ENCODE results near the gene AUTS2. TPM values are rescaled to one million over a fixed set of nuclear protein-coding genes. Genes with fewer than 3 reads are reported as not detected.

AUTS2 gene
- total RNA-seq, 1 donor from 2014 or later: 2.1 TPM

DNA sequence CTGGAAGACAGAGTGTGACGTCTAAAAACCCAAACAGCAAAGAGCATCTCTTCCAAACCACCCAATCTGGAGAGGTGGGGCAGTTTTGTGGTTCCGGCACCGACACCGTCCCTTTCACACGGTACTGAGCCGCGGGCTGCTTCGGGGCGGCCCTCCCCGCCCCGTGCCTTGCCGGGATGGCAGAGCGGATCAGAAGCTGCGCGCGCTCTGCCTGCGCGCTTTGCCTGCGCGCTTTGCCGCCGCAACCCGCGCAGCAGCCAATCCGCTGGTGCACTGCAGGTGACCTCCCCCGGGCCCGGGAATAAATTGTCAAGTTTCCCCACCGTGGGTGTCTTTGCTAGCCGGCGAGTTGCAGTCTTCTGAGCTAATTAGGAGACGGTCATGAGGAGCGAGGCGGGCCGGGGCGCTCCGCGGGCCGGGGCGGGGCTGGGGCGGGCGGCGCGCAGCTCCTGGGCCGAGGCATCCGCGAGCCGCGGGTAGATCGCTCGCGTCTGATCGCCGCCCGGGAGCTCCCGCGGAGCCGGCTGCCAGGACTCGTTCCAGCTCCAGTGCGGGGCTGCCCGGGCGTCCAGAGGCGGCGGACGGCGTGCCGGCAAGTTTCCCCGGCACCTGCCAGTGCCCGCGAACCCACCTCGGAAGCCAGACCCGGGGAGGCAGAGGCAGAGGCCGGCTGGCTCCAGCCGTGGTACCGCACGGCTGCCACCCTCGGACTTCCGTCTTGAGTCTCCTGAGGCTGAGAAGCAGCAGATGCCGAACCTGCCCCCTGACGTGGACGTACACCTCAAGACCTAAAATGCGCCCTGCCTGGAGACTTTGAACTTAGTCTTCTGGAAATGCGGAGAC lies 997.7 kb downstream of the AUTS2 start:
- no peak overlapping the region for H3K4me3 Mint-ChIP-seq
- H3K27me3 Mint-ChIP-seq: peaks cover 40% of the 10 kb centered on the region
- H3K4me1 Mint-ChIP-seq: no peaks in the 10 kb centered on the region
- no peaks in the 10 kb centered on the region for H3K36me3 Mint-ChIP-seq (ENCODE audit: low read depth)
- H3K27ac Mint-ChIP-seq: no peak overlapping the region
- intact Hi-C loops (cut with micrococcal nuclease): loop anchor here (10.0 kb wide), 1 partner anchor 99 kb away; no protein-coding TSS in a partner anchor
- DNase-seq: no peak
- H3K9me3 Mint-ChIP-seq: no peaks in the 10 kb centered on the region

DNA sequence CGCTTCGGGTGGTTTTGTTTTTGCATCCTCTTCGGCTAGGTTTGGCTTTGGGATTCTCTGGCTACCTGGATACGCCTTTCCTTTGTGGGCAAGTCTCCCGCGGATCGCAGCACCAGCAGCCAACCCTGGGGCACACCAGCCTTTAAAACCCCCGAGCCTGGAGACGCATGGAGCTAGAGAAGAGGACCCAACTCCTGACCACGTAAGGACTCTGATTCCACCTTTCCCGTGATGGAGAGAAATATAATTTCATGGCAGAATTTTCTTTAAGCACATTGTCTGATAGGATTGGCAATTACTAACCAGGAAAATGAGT lies 998.3 kb downstream of the AUTS2 start:
- no peak for DNase-seq
- Mint-ChIP-seq H3K36me3 (ENCODE audit: low read depth) (no peaks in the 10 kb centered on the region), H3K27me3 (peaks cover 40% of the 10 kb centered on the region), H3K9me3 (no peaks in the 10 kb centered on the region), H3K4me3 (no peak overlapping the region), H3K4me1 (no peaks in the 10 kb centered on the region), H3K27ac (no peak overlapping the region)
- intact Hi-C loops (cut with micrococcal nuclease): loop anchor here (10.0 kb wide), 1 partner anchor 98 kb away; no protein-coding TSS in a partner anchor

GRCh38 chr7:70597066-70597465 lies 998.8 kb downstream of the AUTS2 start:
- H3K36me3 Mint-ChIP-seq (ENCODE audit: low read depth): no peaks in the 10 kb centered on the region
- H3K4me3 Mint-ChIP-seq: no peak overlapping the region
- H3K27me3 Mint-ChIP-seq: peaks cover 40% of the 10 kb centered on the region
- no peaks in the 10 kb centered on the region for H3K4me1 Mint-ChIP-seq
- H3K9me3 Mint-ChIP-seq: no peaks in the 10 kb centered on the region
- H3K27ac Mint-ChIP-seq: no peak overlapping the region
- intact Hi-C loops (cut with micrococcal nuclease): loop anchor here (10.0 kb wide), 1 partner anchor 98 kb away; no protein-coding TSS in a partner anchor
- DNase-seq: no peak

GRCh38 chr7:70598976-70599375 lies 1000.7 kb downstream of the AUTS2 start:
- H3K9me3 Mint-ChIP-seq: no peaks in the 10 kb centered on the region
- H3K4me3 Mint-ChIP-seq: no peak overlapping the region
- H3K4me1 Mint-ChIP-seq: no peaks in the 10 kb centered on the region
- peaks cover 40% of the 10 kb centered on the region for H3K27me3 Mint-ChIP-seq
- DNase-seq: no peak
- H3K27ac Mint-ChIP-seq: no peak overlapping the region
- intact Hi-C loops (cut with micrococcal nuclease): loop anchor here (10.0 kb wide), 1 partner anchor 96 kb away; no protein-coding TSS in a partner anchor
- H3K36me3 Mint-ChIP-seq (ENCODE audit: low read depth): no peaks in the 10 kb centered on the region

DNA sequence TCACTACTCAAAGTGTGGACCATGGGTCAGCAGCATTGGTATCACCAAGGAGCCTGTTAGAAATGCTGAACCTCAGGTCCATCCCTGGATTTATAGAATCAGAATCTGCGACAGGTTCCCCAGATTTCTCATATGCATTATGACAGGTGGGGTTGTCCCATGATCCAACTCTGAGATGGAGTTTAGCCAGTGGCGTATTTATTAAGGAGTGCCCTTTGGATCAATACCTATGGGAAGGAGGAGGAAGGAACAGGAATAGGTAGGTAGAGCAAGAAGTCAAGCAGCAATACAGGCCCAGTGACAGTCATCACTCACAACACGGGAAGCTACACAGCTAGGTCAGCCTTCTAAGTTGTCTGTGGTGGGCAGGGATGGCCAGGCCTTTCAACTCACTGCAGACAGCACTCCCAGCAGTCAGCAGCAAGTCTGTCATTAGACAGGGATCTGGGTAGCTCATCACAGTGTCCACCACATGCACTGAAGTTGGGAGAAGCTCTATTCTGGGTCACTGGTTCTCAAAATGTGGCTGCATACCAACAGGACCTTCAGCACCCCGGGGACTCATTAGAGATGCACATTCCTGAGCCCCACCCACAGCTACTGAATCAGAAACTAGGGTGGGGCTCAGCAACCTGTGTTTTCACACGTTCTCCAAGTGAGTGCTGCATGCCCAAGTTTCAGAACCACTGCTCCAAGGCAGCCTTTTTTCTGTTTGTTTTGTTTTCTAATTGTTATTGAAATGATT lies 1001.3 kb downstream of the AUTS2 start:
- no peak for DNase-seq
- Mint-ChIP-seq H3K4me1 (no peaks in the 10 kb centered on the region), H3K27me3 (peaks cover 36% of the 10 kb centered on the region), H3K36me3 (ENCODE audit: low read depth) (no peaks in the 10 kb centered on the region), H3K27ac (no peak overlapping the region), H3K4me3 (no peak overlapping the region), H3K9me3 (no peaks in the 10 kb centered on the region)
- intact Hi-C loops (cut with micrococcal nuclease): loop anchor here (10.0 kb wide), 1 partner anchor 95 kb away; no protein-coding TSS in a partner anchor

DNA sequence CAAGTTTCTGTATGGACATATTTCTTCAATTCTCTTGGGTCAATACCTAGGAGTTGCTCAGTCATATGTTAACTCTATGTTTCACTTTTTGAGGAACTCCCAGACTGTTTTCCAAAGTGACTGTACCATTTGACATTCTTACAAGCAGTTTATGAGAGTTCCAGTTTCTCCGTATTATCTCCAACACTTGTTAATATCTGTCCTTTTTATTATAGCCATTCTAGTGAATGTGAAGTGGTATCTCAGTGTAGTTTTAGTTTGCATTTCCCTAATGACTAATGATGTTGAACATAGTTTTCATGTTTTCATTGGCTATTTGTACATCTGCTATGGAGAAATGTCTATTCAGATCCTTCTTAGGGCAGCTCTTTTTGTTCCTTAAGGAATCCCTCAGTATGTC lies 1002.7 kb downstream of the AUTS2 start:
- no peaks in the 10 kb centered on the region for H3K9me3 Mint-ChIP-seq

DNA sequence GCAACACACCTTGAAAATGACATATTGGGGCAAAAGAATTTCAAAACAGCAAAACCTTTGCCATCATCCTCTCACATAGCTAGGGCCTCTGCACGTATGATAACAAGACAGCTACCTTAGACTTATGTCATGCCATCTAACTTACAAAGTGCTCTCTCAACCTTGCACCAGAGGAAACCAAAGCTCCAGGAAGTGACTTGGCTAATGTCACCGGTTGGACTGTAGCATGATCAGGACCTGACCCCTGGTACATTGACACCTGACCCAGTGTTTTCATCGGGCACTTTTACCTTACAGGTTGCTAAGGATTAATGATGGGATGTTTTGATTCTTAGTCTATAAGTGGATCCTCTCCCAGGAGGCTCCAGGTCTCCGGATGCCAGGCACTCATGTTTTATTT lies 1003.8 kb downstream of the AUTS2 start:
- no peaks in the 10 kb centered on the region for H3K4me1 Mint-ChIP-seq
- intact Hi-C loops (cut with micrococcal nuclease): no loop called here
- peaks cover 20% of the 10 kb centered on the region for H3K27me3 Mint-ChIP-seq

More for the DNA sequence above, 1002.7 kb downstream of the AUTS2 start:
- H3K4me1 Mint-ChIP-seq: no peaks in the 10 kb centered on the region
- H3K36me3 Mint-ChIP-seq (ENCODE audit: low read depth): no peaks in the 10 kb centered on the region
- no peak overlapping the region for H3K4me3 Mint-ChIP-seq
- no peak overlapping the region for H3K27ac Mint-ChIP-seq
- intact Hi-C loops (cut with micrococcal nuclease): no loop called here
- DNase-seq: no peak
- H3K27me3 Mint-ChIP-seq: peaks cover 28% of the 10 kb centered on the region

DNA sequence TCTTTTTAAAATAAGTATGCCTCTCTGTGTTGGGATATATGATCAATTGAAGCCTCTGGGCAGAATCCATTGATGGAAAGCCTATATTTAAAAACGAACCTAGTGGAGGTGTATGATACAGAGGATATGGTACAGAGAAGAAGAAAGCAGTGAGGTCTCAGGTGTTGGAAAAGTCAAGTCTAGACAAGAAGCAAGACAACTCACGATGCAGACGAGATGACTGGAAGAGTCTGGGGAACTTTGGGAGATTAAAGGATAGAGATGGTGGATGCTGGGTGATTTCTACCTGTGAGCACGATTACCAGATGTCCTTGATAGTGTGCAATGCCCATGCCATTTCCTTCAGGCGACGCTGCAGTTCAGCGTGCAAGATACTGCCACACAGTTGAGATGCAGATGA lies 1009.0 kb downstream of the AUTS2 start:
- H3K9me3 Mint-ChIP-seq: no peaks in the 10 kb centered on the region
- DNase-seq: no peak
- no peak overlapping the region for H3K4me3 Mint-ChIP-seq
- no peaks in the 10 kb centered on the region for H3K4me1 Mint-ChIP-seq
- H3K36me3 Mint-ChIP-seq (ENCODE audit: low read depth): no peaks in the 10 kb centered on the region
- no peaks in the 10 kb centered on the region for H3K27me3 Mint-ChIP-seq
- no peak overlapping the region for H3K27ac Mint-ChIP-seq
- intact Hi-C loops (cut with micrococcal nuclease): no loop called here

More for the DNA sequence above, 1003.8 kb downstream of the AUTS2 start:
- no peak for DNase-seq
- Mint-ChIP-seq H3K9me3 (no peaks in the 10 kb centered on the region), H3K27ac (no peak overlapping the region), H3K4me3 (no peak overlapping the region), H3K36me3 (ENCODE audit: low read depth) (no peaks in the 10 kb centered on the region)

- no peak overlapping the region for H3K27ac Mint-ChIP-seq
- no peaks in the 10 kb centered on the region for H3K27me3 Mint-ChIP-seq
- no peaks in the 10 kb centered on the region for H3K9me3 Mint-ChIP-seq
- intact Hi-C loops (cut with micrococcal nuclease): no loop called here
- H3K4me1 Mint-ChIP-seq: no peaks in the 10 kb centered on the region
- DNase-seq: no peak
- H3K4me3 Mint-ChIP-seq: no peak overlapping the region
- no peaks in the 10 kb centered on the region for H3K36me3 Mint-ChIP-seq (ENCODE audit: low read depth)
These were observed 1009.5 kb downstream of the AUTS2 start for GRCh38 chr7:70607759-70608158.

- H3K27ac Mint-ChIP-seq: no peak overlapping the region
- H3K4me1 Mint-ChIP-seq: no peaks in the 10 kb centered on the region
- no peaks in the 10 kb centered on the region for H3K9me3 Mint-ChIP-seq
- no peak overlapping the region for H3K4me3 Mint-ChIP-seq
- H3K36me3 Mint-ChIP-seq (ENCODE audit: low read depth): no peaks in the 10 kb centered on the region
- no peaks in the 10 kb centered on the region for H3K27me3 Mint-ChIP-seq
- DNase-seq: no peak
- intact Hi-C loops (cut with micrococcal nuclease): no loop called here
These were observed 1010.0 kb downstream of the AUTS2 start for GRCh38 chr7:70608229-70608628.

GRCh38 chr7:70612811-70613210 lies 1014.5 kb downstream of the AUTS2 start:
- Mint-ChIP-seq H3K9me3 (no peaks in the 10 kb centered on the region), H3K4me3 (no peak overlapping the region), H3K36me3 (ENCODE audit: low read depth) (no peaks in the 10 kb centered on the region), H3K4me1 (no peaks in the 10 kb centered on the region), H3K27me3 (no peaks in the 10 kb centered on the region), H3K27ac (no peak overlapping the region)
- intact Hi-C loops (cut with micrococcal nuclease): no loop called here
- DNase-seq: no peak

DNA sequence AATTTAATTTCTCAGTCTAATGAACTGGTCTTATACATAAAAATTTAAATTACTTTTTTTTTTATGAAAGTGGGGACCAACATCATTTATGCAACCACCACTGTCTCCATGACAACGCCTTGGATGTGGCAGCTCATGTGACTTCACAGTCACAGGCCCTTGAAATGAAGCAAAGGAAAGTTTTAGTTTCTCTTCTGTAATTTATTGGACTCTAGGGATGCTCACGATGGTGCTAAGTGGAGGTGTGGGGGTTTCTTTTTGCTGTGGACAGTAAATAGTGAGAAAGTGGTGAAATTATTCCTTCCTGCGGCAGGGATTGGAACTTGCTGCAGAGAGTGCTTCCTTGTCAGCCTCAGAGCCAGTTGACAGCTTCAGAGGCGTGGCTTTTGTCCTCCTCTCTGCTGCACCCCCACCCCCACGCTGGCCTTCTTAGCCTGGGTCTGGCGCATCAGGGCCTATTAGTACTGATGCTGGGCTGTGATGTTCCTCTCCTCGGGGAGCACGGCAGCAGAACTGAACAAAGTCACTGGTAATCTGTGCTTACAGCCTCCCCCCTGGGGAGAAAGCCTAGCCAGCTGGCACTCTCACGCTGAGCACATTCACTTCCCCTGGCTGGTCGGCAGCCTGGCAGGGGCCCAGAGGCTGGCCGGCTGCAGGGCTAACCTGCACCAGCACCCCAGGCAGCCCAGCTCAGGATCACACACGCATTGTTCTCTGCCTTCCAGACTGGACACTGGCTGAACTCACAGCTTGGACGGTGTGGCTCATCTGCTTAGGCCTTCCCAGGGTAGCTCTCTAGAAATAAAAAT lies 1016.2 kb downstream of the AUTS2 start:
- Mint-ChIP-seq H3K4me3 (no peak overlapping the region), H3K36me3 (ENCODE audit: low read depth) (no peaks in the 10 kb centered on the region), H3K27me3 (no peaks in the 10 kb centered on the region), H3K27ac (no peak overlapping the region), H3K9me3 (no peaks in the 10 kb centered on the region), H3K4me1 (no peaks in the 10 kb centered on the region)
- intact Hi-C loops (cut with micrococcal nuclease): no loop called here
- no peak for DNase-seq

DNA sequence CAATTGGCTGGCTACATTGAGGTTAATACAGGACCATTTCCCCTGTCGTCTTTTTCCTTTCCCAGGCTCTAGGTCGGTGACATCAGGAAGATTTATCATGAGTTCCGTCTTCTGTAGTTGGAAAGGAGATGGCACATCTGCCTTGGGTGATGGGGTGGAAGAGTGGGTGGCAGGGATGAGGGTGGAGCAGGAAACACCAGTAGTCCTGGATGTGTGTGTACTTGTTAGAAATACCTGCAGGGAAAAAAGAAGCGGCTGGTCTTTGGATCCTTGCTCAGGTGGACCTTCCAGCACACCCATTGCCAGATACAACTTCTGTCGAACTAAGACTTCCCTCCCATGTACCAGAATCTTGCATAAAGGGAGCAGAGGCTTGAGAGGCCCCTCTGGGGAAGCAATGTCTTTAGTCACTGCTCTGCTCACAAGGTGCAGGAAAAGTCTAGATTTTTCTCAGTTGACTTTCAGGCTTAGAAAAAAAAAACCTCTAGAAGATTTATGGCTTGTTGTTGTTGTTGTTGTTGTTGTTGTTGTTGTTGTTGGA lies 1016.9 kb downstream of the AUTS2 start:
- no peaks in the 10 kb centered on the region for H3K36me3 Mint-ChIP-seq (ENCODE audit: low read depth)
- intact Hi-C loops (cut with micrococcal nuclease): no loop called here
- H3K4me1 Mint-ChIP-seq: no peaks in the 10 kb centered on the region
- no peaks in the 10 kb centered on the region for H3K27me3 Mint-ChIP-seq
- DNase-seq: no peak
- no peak overlapping the region for H3K4me3 Mint-ChIP-seq
- no peaks in the 10 kb centered on the region for H3K9me3 Mint-ChIP-seq
- no peak overlapping the region for H3K27ac Mint-ChIP-seq

Measured in activated CD4-positive, alpha-beta T cell treated with anti-CD3 and anti-CD28 coated beads, Interleukin-2, amount 10 ng/mL, durations not matched to agents 24 days and 14 days (primary cell).